DMS79 treated with DMSO at 0.1 percent for 48 hours (cell line): ENCODE results near the gene PLEKHJ1.
"Not testable (repeated sequence)": the region's sequence is repeated elsewhere in the genome, so short reads cannot be mapped to it uniquely, and the experiment has no call there.

ENCODE experiments used
- DNase-seq: peaks from one replicate; lab custom pipeline; 2025; lab: John Stamatoyannopoulos, UW

PLEKHJ1 gene

GRCh38 chr19:2219726-2220125, 16.4 kb downstream of the PLEKHJ1 start:
- DNase-seq, result no peak

DNA sequence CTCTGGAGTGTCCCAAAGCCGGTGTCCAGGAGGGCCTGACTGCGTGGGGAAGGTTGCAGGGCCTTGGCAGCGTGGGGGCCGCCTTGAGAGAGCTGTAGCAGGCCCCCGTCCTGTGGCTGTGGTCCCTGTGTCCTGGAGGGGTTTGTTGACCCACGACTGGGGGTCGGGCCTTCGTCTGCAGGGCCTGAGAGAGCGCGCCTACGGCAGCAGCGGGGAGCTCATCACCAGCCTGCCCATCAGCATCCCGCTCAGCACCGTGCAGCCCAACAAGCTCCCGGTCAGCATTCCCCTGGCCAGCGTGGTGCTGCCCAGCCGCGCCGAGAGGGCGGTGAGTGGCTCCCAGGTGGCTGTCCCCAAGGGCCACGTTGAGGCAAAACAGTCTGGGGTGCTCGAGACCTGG, 18.5 kb downstream of the PLEKHJ1 start:
- no peak for DNase-seq

DNA sequence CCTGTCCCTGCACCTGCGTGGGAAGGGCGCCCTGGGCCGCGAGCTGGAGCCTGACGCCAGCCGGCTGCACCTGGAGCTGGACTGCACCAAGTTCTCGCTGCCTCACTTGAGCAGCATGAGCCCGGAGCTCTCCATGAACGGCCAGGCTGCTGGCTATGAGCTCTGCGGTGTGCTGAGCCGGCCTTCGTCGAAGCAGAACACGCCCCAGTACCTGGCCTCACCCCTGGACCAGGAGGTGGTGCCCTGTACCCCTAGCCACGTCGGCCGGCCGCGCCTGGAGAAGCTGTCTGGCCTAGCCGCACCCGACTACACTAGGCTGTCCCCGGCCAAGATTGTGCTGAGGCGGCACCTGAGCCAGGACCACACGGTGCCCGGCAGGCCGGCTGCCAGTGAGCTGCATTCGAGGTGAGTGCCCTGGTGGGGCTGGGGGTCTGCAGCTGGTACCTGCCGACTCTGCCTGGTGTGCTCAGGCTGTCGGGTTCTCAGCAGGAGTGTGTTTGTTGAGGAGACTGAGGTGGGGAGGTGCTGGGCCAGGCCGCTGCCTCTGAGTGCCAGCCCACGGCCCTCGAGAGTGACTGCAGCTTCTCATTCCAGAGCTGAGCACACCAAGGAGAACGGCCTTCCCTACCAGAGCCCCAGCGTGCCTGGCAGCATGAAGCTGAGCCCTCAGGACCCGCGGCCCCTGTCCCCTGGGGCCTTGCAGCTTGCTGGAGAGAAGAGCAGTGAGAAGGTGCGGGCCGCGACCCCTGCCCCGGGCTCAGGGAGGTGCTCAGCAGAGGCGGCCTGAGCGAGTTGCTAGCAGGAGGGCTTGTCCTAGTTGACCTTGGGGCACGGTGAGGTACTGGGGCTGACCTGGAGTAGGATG, 19.5 kb downstream of the PLEKHJ1 start:
- no peak for DNase-seq

DNA sequence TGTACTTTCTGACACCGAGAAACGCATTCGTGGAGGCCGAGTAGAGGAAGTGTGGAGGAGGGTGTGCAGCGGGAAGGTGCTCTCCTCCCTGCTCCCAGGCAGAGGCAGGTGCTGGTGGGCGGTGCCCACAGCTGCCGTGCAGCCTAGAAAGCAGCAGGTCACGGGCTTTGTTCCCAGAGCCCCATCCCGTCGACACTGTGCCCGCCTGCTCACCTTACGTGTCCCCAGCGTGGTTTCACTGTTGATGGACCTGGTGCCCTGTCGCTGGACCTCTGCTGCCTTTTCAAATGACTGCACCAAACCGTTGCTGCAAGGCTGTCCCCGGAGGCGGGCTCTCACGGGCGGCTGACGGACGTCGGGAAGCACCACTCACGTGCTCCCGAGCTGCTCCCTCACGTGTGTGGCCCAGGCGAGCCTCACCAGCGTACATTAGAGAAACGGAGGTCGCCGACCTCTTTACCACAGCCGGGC, 20.8 kb downstream of the PLEKHJ1 start:
- DNase-seq, result no peak

DNA sequence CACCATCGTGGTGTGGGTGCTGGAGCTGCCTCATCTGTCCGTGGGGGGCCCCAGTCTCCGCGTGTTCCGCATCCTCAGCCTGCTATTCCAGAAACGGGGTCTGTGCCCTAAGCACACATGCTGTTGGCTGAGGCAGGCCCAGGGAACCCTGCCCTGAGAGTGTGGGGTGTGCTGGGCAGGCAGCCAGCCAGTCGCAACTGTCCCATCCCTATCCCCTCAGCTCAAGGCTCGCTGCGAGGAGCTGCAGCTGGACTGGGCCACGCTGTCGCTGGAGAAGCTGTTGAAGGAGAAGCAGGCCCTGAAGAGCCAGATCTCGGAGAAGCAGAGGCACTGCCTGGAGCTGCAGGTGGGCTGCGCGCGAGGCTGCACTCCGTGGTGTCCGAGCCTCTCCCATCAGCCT, 21.9 kb downstream of the PLEKHJ1 start:
- DNase-seq, result no peak

GRCh38 chr19:2213799-2214198, 22.3 kb downstream of the PLEKHJ1 start:
- DNase-seq, result no peak

DNA sequence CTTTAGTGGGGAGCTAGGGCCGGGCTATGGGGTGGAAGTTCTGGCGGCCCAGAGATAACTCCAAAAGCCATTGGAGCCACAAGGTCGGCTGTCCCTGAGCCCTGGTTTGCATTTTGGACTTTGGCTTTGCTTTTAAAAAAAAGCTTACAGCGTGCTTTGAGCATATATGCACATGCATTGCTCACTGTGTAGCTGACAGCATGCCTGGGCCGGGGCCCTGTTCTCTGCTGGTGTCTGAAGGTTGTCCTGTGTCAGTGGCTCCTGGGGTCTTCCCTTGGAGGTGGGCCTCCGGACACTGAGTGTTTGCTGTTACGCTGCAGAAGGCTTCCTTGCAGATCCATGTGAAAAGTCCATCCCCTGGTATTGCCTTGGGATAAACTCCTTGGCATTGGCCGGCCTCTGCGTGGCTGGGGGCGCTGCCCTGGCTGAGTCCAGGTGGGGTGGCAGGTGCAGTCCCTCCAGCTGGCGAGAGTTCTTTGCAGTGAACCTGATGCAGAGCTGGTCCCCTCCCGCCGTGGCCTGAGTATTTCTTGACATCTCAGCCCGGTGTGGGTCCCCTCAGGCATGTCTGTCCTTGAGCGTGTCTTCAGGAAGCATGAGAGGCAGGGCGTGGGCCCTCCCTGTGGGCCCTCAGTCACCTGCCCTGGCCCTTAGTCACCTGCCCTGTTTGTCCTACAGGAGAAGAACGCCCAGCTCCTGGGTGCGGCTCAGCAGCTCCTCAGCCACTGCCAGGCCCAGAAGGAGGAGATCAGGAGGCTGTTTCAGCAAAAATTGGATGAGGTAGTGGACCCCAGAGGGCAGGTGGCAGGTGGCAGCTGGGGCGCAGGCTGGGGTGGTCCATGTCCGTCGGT, 23.0 kb downstream of the PLEKHJ1 start:
- DNase-seq, result no peak

DNA sequence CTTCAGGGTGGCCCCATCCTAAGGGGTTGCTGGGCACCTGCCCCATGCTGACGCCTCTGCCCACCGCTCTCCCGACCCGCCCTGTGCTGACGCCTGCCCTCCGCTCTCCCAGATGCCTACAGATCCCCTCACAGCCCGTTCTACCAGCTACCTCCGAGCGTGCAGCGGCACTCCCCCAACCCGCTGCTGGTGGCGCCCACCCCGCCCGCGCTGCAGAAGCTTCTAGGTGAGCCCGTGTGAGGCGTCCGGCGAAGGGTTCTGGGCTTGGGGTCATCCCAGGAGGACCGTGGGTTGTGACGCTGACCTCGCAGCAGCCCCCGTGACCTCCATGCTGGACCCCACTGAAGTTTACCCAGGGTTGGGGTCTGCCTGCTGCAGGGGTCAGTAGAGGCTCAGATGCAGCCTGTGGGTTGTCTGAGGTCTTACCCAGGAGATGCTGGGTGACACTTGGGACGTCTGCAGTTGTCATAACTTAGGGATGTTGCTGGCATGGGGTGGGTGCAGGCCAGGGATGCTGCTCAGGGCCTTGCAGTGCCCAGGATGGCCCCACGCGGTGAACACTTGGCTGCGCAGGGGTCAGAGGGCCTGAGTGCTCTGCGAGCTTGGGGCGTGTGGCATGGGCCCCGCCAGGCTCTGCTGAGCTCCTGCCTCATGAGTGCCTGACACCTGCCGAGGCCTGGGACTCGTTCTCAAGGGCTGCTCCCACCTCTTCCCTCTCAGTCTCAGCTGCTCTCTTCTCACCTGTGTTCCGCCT, 25.0 kb downstream of the PLEKHJ1 start:
- no peak for DNase-seq

DNA sequence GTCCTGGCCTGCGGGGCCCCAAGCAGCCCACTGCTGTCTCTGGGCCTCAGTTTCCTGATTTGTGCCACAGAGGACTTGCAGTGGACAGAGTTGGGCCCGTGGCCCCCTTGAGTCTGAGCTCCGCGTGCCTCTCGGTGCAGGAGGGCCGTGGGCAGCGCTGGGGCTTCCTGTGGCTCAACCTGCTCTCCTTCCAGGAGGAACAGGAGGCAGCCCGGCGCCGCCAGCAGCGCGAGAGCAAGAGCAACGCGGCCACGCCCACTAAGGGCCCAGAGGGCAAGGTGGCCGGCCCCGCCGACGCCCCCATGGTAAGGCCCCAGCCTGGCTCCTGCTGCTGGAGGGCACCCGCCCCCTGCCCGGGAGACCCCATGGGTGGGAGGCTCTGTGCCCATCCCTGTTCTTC, 25.9 kb downstream of the PLEKHJ1 start:
- no peak for DNase-seq

GRCh38 chr19:2209408-2209807, 26.7 kb downstream of the PLEKHJ1 start:
- no peak for DNase-seq

- no peak for DNase-seq
Observed at GRCh38 chr19:2208975-2209374, 27.2 kb downstream of the PLEKHJ1 start.

- DNase-seq, result no peak
Observed at GRCh38 chr19:2207991-2208860, 27.9 kb downstream of the PLEKHJ1 start.

DNA sequence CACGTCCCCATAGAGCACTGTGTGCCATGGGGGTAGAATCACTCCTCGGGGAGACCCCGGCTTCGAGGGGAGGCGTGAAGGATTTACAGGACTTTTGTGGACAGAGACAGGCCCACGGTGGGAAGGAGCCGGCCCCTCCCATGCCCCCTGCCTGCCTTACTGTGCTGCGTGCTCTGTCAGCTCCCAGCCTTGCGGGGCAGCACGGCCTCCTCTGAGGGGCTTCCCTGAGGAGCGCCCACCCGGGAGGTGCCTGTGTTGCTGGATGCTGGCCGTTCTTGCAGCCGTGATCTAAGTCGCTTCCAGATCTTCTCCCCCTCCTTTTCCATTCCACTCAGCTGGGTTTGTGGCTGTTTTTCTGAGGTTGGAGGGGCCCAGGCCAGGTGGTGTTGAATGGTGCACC, 29.1 kb downstream of the PLEKHJ1 start:
- no peak for DNase-seq

DNA sequence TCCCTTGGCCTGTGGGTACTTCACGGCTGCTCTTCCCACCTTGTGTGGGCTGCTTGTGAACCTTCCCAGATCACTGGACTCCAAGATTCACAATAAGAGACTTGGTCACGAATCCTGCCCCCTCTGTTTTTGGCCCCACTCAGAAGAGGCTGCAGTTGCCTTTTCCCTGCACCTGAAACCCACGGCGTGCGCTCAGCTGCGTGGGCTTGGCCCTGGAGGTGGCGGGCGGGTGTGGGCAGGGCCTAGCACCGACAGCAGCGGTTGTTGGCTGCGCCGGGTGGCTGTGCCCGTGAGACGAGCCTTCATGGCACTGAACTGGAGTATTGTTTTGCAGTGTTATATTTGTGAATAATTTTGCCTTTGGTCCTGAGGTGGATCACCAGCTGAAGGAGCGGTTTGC, 33.8 kb downstream of the PLEKHJ1 start:
- no peak for DNase-seq

GRCh38 chr19:2201473-2202148, 34.5 kb downstream of the PLEKHJ1 start:
- no peak for DNase-seq

DNA sequence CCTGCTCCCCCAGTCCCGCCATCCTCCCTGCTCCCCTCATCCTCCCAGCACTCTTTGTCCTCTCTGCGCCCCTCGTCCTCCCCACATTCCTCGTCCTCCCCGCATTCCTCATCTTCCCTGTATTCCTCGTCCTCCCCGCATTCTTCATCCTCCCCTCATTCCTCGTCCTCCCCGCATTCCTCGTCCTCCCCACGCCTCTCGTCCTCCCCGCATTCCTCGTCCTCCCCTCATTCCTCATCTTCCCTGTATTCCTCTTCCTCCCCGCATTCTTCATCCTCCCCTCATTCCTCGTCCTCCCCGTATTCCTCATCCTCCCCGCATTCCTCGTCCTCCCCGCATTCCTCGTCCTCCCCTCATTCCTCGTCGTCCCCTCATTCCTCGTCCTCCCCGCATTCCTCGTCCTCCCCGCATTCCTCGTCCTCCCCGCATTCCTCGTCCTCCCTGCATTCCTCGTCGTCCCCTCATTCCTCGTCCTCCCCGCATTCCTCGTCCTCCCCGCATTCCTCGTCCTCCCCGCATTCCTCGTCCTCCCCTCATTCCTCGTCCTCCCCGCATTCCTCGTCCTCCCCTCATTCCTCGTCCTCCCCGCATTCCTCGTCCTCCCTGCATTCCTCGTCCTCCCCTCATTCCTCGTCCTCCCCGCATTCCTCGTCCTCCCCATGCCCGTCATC, 35.4 kb downstream of the PLEKHJ1 start:
- not testable (repeated sequence) for DNase-seq

DNA sequence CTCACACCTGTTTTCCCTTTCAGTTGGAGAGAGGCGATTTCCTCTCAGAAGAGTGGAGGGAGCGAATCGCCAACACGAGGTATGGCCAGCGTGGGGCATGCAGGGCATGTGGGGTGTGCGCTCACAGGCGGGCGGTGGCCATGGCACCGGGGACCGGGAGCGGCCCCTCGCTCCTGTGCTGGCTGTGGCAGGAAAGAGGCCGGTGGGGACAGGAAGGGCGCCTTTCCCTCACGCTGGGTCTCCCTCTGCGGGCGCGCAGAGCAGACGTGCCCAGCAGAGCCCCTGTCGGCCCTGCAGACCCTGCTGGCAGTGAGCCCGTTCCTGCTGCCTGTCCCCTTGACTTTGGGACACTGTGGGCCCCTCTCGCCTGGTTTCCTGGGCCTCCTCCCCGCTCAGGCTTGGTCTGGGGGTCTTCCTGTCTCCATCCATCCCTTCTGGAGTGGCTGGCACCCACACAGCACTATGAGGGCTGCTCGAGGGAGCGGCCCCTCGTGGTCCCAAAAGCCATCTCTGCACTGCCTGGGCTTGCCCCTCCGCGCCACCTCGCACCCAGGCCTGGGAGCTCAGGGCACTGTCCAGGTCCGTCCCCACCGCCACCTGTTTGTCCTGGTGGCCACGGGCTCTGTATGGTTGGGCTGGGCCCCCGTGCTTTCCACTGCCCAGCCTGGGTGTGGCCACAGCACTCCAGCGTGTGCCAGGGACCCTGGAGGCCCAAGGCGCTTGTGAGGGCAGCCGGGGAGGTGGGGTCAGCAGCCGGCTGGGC, 36.1 kb downstream of the PLEKHJ1 start:
- DNase-seq, result no peak

- no peak for DNase-seq
Observed at GRCh38 chr19:2199215-2199614, 36.9 kb downstream of the PLEKHJ1 start.

GRCh38 chr19:2198317-2198716, 37.8 kb downstream of the PLEKHJ1 start:
- no peak for DNase-seq
